Upper lobe of left lung (tissue), 4 donors: ENCODE results near the gene ZDHHC4.

Source experiments
- CTCF ChIP-seq, 6 experiments: fragments of 450-650 bp in 4 of 6; fragments of 200-600 bp in 2 of 6; sonication (generic) in 2 of 6; IDR thresholded peaks; one replicate each; pipeline ENCODE4 v1.5.1; 2016 to 2019; ENCODE audit warnings: antibody characterized with exemption in 6 of 6
- EP300 ChIP-seq, 4 donors: sonication (generic); formaldehyde crosslinking; IDR thresholded peaks; one replicate each; pipeline ENCODE4 v1.5.1; 2017; ENCODE audit warnings: antibody characterized with exemption in 4 of 4, control low read depth in 2 of 4
- POLR2A ChIP-seq, 4 donors: fragments of 450-650 bp; IDR thresholded peaks; one replicate each; pipeline ENCODE4 v1.5.1; 2016 to 2017; ENCODE audit warnings: antibody characterized with exemption in 4 of 4, mild to moderate bottlenecking in 2 of 4
- POLR2AphosphoS5 ChIP-seq, 2 donors: sonication (generic); formaldehyde crosslinking; IDR thresholded peaks; one replicate each; pipeline ENCODE4 v1.5.1; 2017; ENCODE audit warnings: antibody characterized with exemption in 2 of 2

- TF ChIP-seq CTCF (IDR thresholded peaks at IDR 0.05) (no peak), POLR2A (IDR thresholded peaks at IDR 0.05) (no peak), POLR2AphosphoS5 (IDR thresholded peaks at IDR 0.05) (no peak), EP300 (IDR thresholded peaks at IDR 0.05) (no peak)
Measured at GRCh38 chr7:6546498-6547251, 30.6 kb upstream of the ZDHHC4 start.
